Peyer's patch (tissue), 4 donors: Measurements from ENCODE around the gene RASAL3. TPM values are rescaled to one million over a fixed set of nuclear protein-coding genes. Genes with fewer than 3 reads are reported as not detected.
"Not testable (repeated sequence)": the region's sequence is repeated elsewhere in the genome, so short reads cannot be mapped to it uniquely, and the experiment has no call there.

Experiments used
- DNase-seq, 3 donors: peaks; one replicate each; pipeline ENCODE4 v3.0.0-alpha.2; 2017 to 2019
- H3K27ac ChIP-seq, 4 donors: fragments of 200-600 bp; sonication (generic); one replicate each; pipeline ENCODE4 v1.5.1; 2016 to 2019
- H3K27me3 ChIP-seq, 2 donors: fragments of 200-600 bp; sonication (generic); one replicate each; pipeline ENCODE4 v1.5.1; 2019
- H3K36me3 ChIP-seq, 3 donors: fragments of 200-600 bp; sonication (generic); one replicate each; pipeline ENCODE4 v1.5.1; 2016 to 2019
- H3K4me1 ChIP-seq, 4 donors: fragments of 200-600 bp; sonication (generic); one replicate each; pipeline ENCODE4 v1.5.1; 2016 to 2019
- H3K4me3 ChIP-seq, 4 donors: fragments of 200-600 bp; sonication (generic); 1 replicate in 3 of 4; 2 replicates in 1 of 4; pipeline ENCODE4 v1.5.1; 2016 to 2019; ENCODE audit warnings: mild to moderate bottlenecking in 1 of 4
- H3K9me3 ChIP-seq, 4 donors: fragments of 200-600 bp; sonication (generic); one replicate each; pipeline ENCODE4 v1.5.1; 2016 to 2019; ENCODE audit warnings: mild to moderate bottlenecking in 1 of 4
- CTCF ChIP-seq, 6 experiments: fragments of 450-650 bp in 4 of 6; fragments of 200-600 bp in 2 of 6; sonication (generic) in 1 of 6; IDR thresholded peaks; one replicate each; pipeline ENCODE4 v1.5.1; 2017 to 2019; ENCODE audit warnings: antibody characterized with exemption in 6 of 6, mild to moderate bottlenecking in 3 of 6, moderate library complexity in 1 of 6
- POLR2A ChIP-seq, 2 donors: fragments of 450-650 bp; IDR thresholded peaks; one replicate each; pipeline ENCODE4 v1.5.1; 2017; ENCODE audit warnings: antibody characterized with exemption in 2 of 2, mild to moderate bottlenecking in 2 of 2, moderate library complexity in 2 of 2
- total RNA-seq, 4 donors: library from RNA; depleted of rRNA; stranded (reverse); fragments of >200 nt; gene quantifications; one replicate each; pipeline ENCODE4 v1.1.0, GENCODE V29; 2016

RASAL3 gene
- total RNA-seq, 4 donors from 2014 or later, result 6.6 to 66.0 (median 6.9) TPM

- Histone ChIP-seq H3K27me3 (no peaks in the 10 kb centered on the region), H3K9me3 (no peaks in the 10 kb centered on the region), H3K36me3 (no peaks in the 10 kb centered on the region), H3K4me3 (no peak overlapping the region), H3K27ac (no peak overlapping the region), H3K4me1 (no peaks in the 10 kb centered on the region)
- TF ChIP-seq CTCF (IDR thresholded peaks at IDR 0.05), result no peak
- no peak for TF ChIP-seq POLR2A (IDR thresholded peaks at IDR 0.05)
- no peak for DNase-seq
These were observed 30.8 kb upstream of the RASAL3 start for GRCh38 chr19:15495151-15495550.

DNA sequence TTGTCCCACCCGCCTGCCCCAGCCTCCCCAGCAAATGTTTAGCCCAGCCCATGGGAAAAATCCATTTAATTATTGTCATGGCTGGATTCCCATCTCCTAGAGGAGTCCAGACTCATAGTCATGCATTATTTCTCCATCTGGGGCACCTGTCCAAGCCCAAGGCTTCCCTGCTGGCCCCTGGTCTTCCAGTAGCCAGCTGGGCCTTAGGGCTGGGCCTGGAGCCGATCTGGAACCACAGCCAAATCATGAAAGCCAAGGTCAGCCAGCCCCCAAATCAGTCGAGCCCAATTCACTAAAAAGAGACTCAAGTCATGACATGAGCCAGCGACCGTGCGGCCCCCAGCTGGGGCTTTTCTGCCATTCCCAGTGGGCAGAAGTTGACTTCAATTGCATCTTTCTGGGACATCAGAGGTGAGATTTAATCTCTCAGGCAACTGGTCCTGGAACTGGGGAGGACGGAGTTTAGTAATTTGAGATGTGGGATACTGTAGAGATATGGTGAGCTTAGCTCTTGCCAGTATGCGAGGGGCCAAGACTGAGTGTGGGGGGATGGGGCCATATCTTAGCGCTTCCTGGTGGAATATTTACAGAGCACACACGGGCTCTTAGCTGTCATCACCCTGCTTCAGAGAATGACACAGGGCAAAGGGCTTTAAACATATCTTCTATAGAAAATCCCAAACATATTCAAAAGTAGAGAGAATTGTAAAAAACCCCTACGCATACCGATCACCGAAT lies 24.3 kb upstream of the RASAL3 start:
- H3K36me3 ChIP-seq, result no peaks in the 10 kb centered on the region
- H3K4me3 ChIP-seq, result no peak overlapping the region
- H3K4me1 ChIP-seq, result no peaks in the 10 kb centered on the region
- no peaks in the 10 kb centered on the region for H3K9me3 ChIP-seq
- H3K27me3 ChIP-seq, result no peaks in the 10 kb centered on the region
- no peak for DNase-seq
- no peak overlapping the region for H3K27ac ChIP-seq
- TF ChIP-seq CTCF (IDR thresholded peaks at IDR 0.05) (no peak), POLR2A (IDR thresholded peaks at IDR 0.05) (no peak)

GRCh38 chr19:15487038-15487437 lies 22.7 kb upstream of the RASAL3 start:
- H3K4me3 ChIP-seq, result no peak overlapping the region
- no peak for TF ChIP-seq CTCF (IDR thresholded peaks at IDR 0.05)
- H3K36me3 ChIP-seq, result no peaks in the 10 kb centered on the region
- no peaks in the 10 kb centered on the region for H3K4me1 ChIP-seq
- no peak overlapping the region for H3K27ac ChIP-seq
- no peaks in the 10 kb centered on the region for H3K27me3 ChIP-seq
- H3K9me3 ChIP-seq, result no peaks in the 10 kb centered on the region
- DNase-seq, result no peak

- not testable (repeated sequence) for H3K4me3 ChIP-seq, H3K27me3 ChIP-seq, H3K27ac ChIP-seq, H3K4me1 ChIP-seq, DNase-seq, H3K36me3 ChIP-seq, H3K9me3 ChIP-seq
These were observed 21.4 kb upstream of the RASAL3 start for GRCh38 chr19:15485768-15486167.

GRCh38 chr19:15480996-15481395 lies 16.7 kb upstream of the RASAL3 start:
- H3K9me3 ChIP-seq, H3K4me1 ChIP-seq, H3K4me3 ChIP-seq, H3K27ac ChIP-seq, H3K36me3 ChIP-seq, DNase-seq, H3K27me3 ChIP-seq: not testable (repeated sequence)

- Histone ChIP-seq H3K27ac (no peak within 1 kb of the TSS), H3K36me3 (no peaks in the 10 kb centered on the region), H3K4me3 (no peak within 1 kb of the TSS), H3K4me1 (no peaks in the 10 kb centered on the region), H3K27me3 (no peaks in the 10 kb centered on the region), H3K9me3 (no peaks in the 10 kb centered on the region)
- DNase-seq, result no peak
- TF ChIP-seq CTCF (IDR thresholded peaks at IDR 0.05) (no peak), POLR2A (IDR thresholded peaks at IDR 0.05) (no peak)
These were observed 15.3 kb upstream of the RASAL3 start, which contains the start of gene PGLYRP2 for GRCh38 chr19:15479391-15480345. TSS of gene PGLYRP2 (minus strand) at chr19:15479501. CDS start at chr19:15479371, 130 bp downstream.
